ENCODE measurements around the gene NCR1.
A peak's percentile ranks its signal among the peaks of the same experiment; 100 is the strongest.
"Not testable (repeated sequence)": the region's sequence is repeated elsewhere in the genome, so short reads cannot be mapped to it uniquely, and the experiment has no call there.

The NCR1 gene

GRCh38 chr19:54905803-54906511 lies at the start of gene NCR1:
Gene NCR1 (plus strand): TSS chr19:54906148. CDS start chr19:54906188, 40 bp downstream.
- DNase-seq (ENCODE audit: low spot score) = no peak

- DNase-seq (ENCODE audit: low spot score) = not testable (repeated sequence)
These were observed 47.5 kb upstream of the NCR1 start for GRCh38 chr19:54858476-54858875.

GRCh38 chr19:54859421-54859820 lies 46.5 kb upstream of the NCR1 start:
- DNase-seq (ENCODE audit: low spot score) = not testable (repeated sequence)

GRCh38 chr19:54863459-54863858 lies 42.5 kb upstream of the NCR1 start:
- not testable (repeated sequence) for DNase-seq (ENCODE audit: low spot score)

- DNase-seq (ENCODE audit: low spot score) = no peak
These were observed 34.3 kb upstream of the NCR1 start for GRCh38 chr19:54871696-54872095.

GRCh38 chr19:54873990-54874389 lies 32.0 kb upstream of the NCR1 start, which contains the start of gene FCAR:
Gene FCAR (plus strand): TSS chr19:54874235. CDS start chr19:54874290, 55 bp downstream.
- no peak for DNase-seq (ENCODE audit: low spot score)

GRCh38 chr19:54875506-54875905 lies 30.4 kb upstream of the NCR1 start:
- DNase-seq (ENCODE audit: low spot score) = no peak

- no peak for DNase-seq (ENCODE audit: low spot score)
These were observed 28.5 kb upstream of the NCR1 start for GRCh38 chr19:54877471-54877870.

- no peak for DNase-seq (ENCODE audit: low spot score)
These were observed 24.1 kb upstream of the NCR1 start for GRCh38 chr19:54881884-54882283.

- peak; percentile 65 for DNase-seq (ENCODE audit: low spot score)
These were observed 23.2 kb upstream of the NCR1 start for GRCh38 chr19:54882758-54883157.

- no peak for DNase-seq (ENCODE audit: low spot score)
These were observed 22.7 kb upstream of the NCR1 start for GRCh38 chr19:54883228-54883627.

GRCh38 chr19:54888239-54888638 lies 17.7 kb upstream of the NCR1 start:
- DNase-seq (ENCODE audit: low spot score) = no peak

- DNase-seq (ENCODE audit: low spot score) = no peak
These were observed 16.4 kb upstream of the NCR1 start for GRCh38 chr19:54889566-54889965.

GRCh38 chr19:54893406-54893805 lies 12.5 kb upstream of the NCR1 start:
- DNase-seq (ENCODE audit: low spot score) = no peak

- not testable (repeated sequence) for DNase-seq (ENCODE audit: low spot score)
These were observed 11.8 kb upstream of the NCR1 start for GRCh38 chr19:54894106-54894505.

GRCh38 chr19:54896036-54896435 lies 9.9 kb upstream of the NCR1 start:
- DNase-seq (ENCODE audit: low spot score) = no peak

- DNase-seq (ENCODE audit: low spot score) = not testable (repeated sequence)
These were observed 7.3 kb upstream of the NCR1 start for GRCh38 chr19:54898685-54899084.

- not testable (repeated sequence) for DNase-seq (ENCODE audit: low spot score)
These were observed 6.3 kb upstream of the NCR1 start for GRCh38 chr19:54899646-54900045.

GRCh38 chr19:54901153-54901552 lies 4.8 kb upstream of the NCR1 start:
- not testable (repeated sequence) for DNase-seq (ENCODE audit: low spot score)

- DNase-seq (ENCODE audit: low spot score) = no peak
These were observed 3.9 kb upstream of the NCR1 start for GRCh38 chr19:54902061-54902460.

GRCh38 chr19:54903303-54903702 lies 2.6 kb upstream of the NCR1 start:
- no peak for DNase-seq (ENCODE audit: low spot score)

- not testable (repeated sequence) for DNase-seq (ENCODE audit: low spot score)
These were observed 1.7 kb upstream of the NCR1 start for GRCh38 chr19:54904261-54904660.

GRCh38 chr19:54905421-54905802 lies 536 bp upstream of the NCR1 start:
- no peak for DNase-seq (ENCODE audit: low spot score)

GRCh38 chr19:54906819-54907218 lies 871 bp downstream of the NCR1 start:
- DNase-seq (ENCODE audit: low spot score) = no peak

Measured in NAMALWA (cell line).